ENCODE results near the gene ATP6AP1.

DNA sequence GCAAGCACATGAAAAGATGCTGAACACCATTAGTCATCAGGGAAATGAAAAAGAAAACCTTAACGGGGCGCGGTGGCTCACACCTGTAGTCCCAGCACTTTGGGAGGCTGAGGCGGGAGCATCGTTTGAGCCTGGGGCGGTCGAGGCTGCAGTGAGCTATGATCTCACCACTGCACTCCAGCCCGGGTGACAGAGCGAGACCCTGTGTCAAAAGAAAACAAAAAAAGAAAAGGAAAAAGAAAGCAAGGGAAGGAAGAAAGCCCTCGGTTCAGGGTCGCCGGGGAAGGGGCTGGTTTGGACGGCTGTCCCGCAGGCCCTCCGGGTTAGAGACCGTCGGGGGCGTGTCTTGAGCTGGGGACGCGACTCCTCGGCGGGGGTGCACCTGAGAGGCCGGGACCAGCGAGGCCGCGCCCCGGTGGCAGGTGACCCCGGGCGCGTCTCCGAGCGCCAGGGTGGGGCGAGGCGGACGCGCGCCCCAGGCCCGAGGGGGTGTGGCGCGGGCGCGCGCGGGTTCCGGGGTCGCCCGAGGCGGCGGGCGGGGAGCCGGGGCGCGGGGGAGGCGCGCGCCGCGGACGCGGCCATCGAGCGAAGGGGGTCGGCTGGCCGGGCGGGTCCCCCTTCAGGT is 29.1 kb downstream of the ATP6AP1 start:
- TF ChIP-seq, protein P1, sequence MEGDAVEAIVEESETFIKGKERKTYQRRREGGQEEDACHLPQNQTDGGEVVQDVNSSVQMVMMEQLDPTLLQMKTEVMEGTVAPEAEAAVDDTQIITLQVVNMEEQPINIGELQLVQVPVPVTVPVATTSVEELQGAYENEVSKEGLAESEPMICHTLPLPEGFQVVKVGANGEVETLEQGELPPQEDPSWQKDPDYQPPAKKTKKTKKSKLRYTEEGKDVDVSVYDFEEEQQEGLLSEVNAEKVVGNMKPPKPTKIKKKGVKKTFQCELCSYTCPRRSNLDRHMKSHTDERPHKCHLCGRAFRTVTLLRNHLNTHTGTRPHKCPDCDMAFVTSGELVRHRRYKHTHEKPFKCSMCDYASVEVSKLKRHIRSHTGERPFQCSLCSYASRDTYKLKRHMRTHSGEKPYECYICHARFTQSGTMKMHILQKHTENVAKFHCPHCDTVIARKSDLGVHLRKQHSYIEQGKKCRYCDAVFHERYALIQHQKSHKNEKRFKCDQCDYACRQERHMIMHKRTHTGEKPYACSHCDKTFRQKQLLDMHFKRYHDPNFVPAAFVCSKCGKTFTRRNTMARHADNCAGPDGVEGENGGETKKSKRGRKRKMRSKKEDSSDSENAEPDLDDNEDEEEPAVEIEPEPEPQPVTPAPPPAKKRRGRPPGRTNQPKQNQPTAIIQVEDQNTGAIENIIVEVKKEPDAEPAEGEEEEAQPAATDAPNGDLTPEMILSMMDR (conservative IDR thresholded peaks at IDR 0.05 in 1 of 2, IDR thresholded peaks at IDR 0.05 in 1 of 2; ENCODE audit: low read depth in 1 of 2, low read length in 2 of 2), result no peak
- TF ChIP-seq EZH2 (IDR thresholded peaks at IDR 0.05; ENCODE audit: low read length, missing control alignments), result no peak
